Measurements from ENCODE around the gene ARG2. TPM values are rescaled to one million over a fixed set of nuclear protein-coding genes. Genes with fewer than 3 reads are reported as not detected.

Gene ARG2
- polyA plus RNA-seq, 3 donors = 0.13 to 0.46 (median 0.33) TPM

GRCh38 chr14:67636361-67636919 is 16.7 kb downstream of the ARG2 start:
- WGBS (ENCODE audit: insufficient coverage) = 100% methylated on average over 1 of the region's 3 CpGs
- no peak for DNase-seq
- Histone ChIP-seq H3K27ac (ENCODE audit: low read depth in 1 of 2, low read length in 2 of 2) (no peak overlapping the region), H3K36me3 (replicated peaks in 1 of 2; ENCODE audit: control insufficient read depth in 1 of 2, insufficient read depth in 2 of 2, low read length in 2 of 2) (no peaks in the 10 kb centered on the region), H3K4me2 (replicated peaks; ENCODE audit: extremely low read depth, low read length, poor library complexity, severe bottlenecking) (no peak overlapping the region), H3K4me3 (replicated peaks in 1 of 3; ENCODE audit: low read depth in 2 of 3, low read length in 3 of 3) (no peak overlapping the region), H3K79me2 (ENCODE audit: insufficient read depth, low read length) (no peaks in the 10 kb centered on the region), H2AFZ (ENCODE audit: insufficient read depth, low read depth, low read length, poor library complexity, severe bottlenecking) (no peak overlapping the region), H3K9me3 (replicated peaks in 1 of 2; ENCODE audit: control insufficient read depth in 1 of 2, insufficient read depth in 1 of 2, low read length in 2 of 2) (no peaks in the 10 kb centered on the region), H4K20me1 (ENCODE audit: insufficient read depth, low read length) (no peaks in the 10 kb centered on the region), H3K9ac (ENCODE audit: insufficient read depth, low read length, poor library complexity, severe bottlenecking) (no peak overlapping the region), H3K4me1 (ENCODE audit: control insufficient read depth in 1 of 2, insufficient read depth in 2 of 2, low read length in 2 of 2) (no peaks in the 10 kb centered on the region), H3K27me3 (ENCODE audit: control insufficient read depth in 2 of 2, insufficient read depth in 2 of 2, low read length in 2 of 2) (no peaks in the 10 kb centered on the region)
- Mint-ChIP-seq H3K4me3 (no peak overlapping the region), H3K4me1 (no peaks in the 10 kb centered on the region), H3K9me3 (no peaks in the 10 kb centered on the region), H3K36me3 (peaks cover 0 to 2% of the 10 kb centered on the region in 2 donors), H3K27ac (no peak overlapping the region), H3K27me3 (ENCODE audit: low read depth in 3 of 3) (no peaks in the 10 kb centered on the region)
- TF ChIP-seq, protein P1, sequence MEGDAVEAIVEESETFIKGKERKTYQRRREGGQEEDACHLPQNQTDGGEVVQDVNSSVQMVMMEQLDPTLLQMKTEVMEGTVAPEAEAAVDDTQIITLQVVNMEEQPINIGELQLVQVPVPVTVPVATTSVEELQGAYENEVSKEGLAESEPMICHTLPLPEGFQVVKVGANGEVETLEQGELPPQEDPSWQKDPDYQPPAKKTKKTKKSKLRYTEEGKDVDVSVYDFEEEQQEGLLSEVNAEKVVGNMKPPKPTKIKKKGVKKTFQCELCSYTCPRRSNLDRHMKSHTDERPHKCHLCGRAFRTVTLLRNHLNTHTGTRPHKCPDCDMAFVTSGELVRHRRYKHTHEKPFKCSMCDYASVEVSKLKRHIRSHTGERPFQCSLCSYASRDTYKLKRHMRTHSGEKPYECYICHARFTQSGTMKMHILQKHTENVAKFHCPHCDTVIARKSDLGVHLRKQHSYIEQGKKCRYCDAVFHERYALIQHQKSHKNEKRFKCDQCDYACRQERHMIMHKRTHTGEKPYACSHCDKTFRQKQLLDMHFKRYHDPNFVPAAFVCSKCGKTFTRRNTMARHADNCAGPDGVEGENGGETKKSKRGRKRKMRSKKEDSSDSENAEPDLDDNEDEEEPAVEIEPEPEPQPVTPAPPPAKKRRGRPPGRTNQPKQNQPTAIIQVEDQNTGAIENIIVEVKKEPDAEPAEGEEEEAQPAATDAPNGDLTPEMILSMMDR (IDR thresholded peaks at IDR 0.05) = no peak
- intact Hi-C loops (cut with micrococcal nuclease) = no loop called here

GRCh38 chr14:67638642-67639041 is 18.9 kb downstream of the ARG2 start:
- intact Hi-C loops (cut with micrococcal nuclease) = no loop called here
- H2AFZ ChIP-seq (ENCODE audit: insufficient read depth, low read depth, low read length, poor library complexity, severe bottlenecking) = no peak overlapping the region
- H3K27me3 Mint-ChIP-seq (ENCODE audit: low read depth in 3 of 3) = peaks cover 0 to 2% (median 0%) of the 10 kb centered on the region in 3 donors
- no peak overlapping the region for H3K27ac Mint-ChIP-seq
- no peak overlapping the region for H3K9ac ChIP-seq (ENCODE audit: insufficient read depth, low read length, poor library complexity, severe bottlenecking)
- H3K4me3 Mint-ChIP-seq = no peak overlapping the region
- no peaks in the 10 kb centered on the region for H3K4me1 Mint-ChIP-seq
- peaks cover 1 to 4% of the 10 kb centered on the region in 2 donors for H3K36me3 Mint-ChIP-seq
- H3K4me1 ChIP-seq (ENCODE audit: control insufficient read depth in 1 of 2, insufficient read depth in 2 of 2, low read length in 2 of 2) = no peaks in the 10 kb centered on the region
- H3K4me3 ChIP-seq (replicated peaks in 1 of 3; ENCODE audit: low read depth in 2 of 3, low read length in 3 of 3) = no peak overlapping the region
- no peaks in the 10 kb centered on the region for H3K9me3 ChIP-seq (replicated peaks in 1 of 2; ENCODE audit: control insufficient read depth in 1 of 2, insufficient read depth in 1 of 2, low read length in 2 of 2)
- no peaks in the 10 kb centered on the region for H3K27me3 ChIP-seq (ENCODE audit: control insufficient read depth in 2 of 2, insufficient read depth in 2 of 2, low read length in 2 of 2)
- 100% methylated on average over 1 of the region's 3 CpGs for WGBS (ENCODE audit: insufficient coverage)
- no peaks in the 10 kb centered on the region for H3K9me3 Mint-ChIP-seq
- H4K20me1 ChIP-seq (ENCODE audit: insufficient read depth, low read length) = no peaks in the 10 kb centered on the region
- no peaks in the 10 kb centered on the region for H3K79me2 ChIP-seq (ENCODE audit: insufficient read depth, low read length)
- H3K4me2 ChIP-seq (replicated peaks; ENCODE audit: extremely low read depth, low read length, poor library complexity, severe bottlenecking) = no peak overlapping the region
- TF ChIP-seq, protein P1 (IDR thresholded peaks at IDR 0.05) = no peak
- no peak overlapping the region for H3K27ac ChIP-seq (ENCODE audit: low read depth in 1 of 2, low read length in 2 of 2)
- no peaks in the 10 kb centered on the region for H3K36me3 ChIP-seq (replicated peaks in 1 of 2; ENCODE audit: control insufficient read depth in 1 of 2, insufficient read depth in 2 of 2, low read length in 2 of 2)
- no peak for DNase-seq
